Fibroblast of the conjunctiva (primary cell): ENCODE measurements around the gene CYP11A1.
"Not testable (repeated sequence)": the region's sequence is repeated elsewhere in the genome, so short reads cannot be mapped to it uniquely, and the experiment has no call there.

Experiments
- DNase-seq: peaks from one replicate; pipeline ENCODE4 v3.0.0-alpha.2; 2010; ENCODE audit warnings: low read depth

Gene CYP11A1

GRCh38 chr15:74400915-74401757, 33.7 kb upstream of the CYP11A1 start:
- no peak for DNase-seq

DNA sequence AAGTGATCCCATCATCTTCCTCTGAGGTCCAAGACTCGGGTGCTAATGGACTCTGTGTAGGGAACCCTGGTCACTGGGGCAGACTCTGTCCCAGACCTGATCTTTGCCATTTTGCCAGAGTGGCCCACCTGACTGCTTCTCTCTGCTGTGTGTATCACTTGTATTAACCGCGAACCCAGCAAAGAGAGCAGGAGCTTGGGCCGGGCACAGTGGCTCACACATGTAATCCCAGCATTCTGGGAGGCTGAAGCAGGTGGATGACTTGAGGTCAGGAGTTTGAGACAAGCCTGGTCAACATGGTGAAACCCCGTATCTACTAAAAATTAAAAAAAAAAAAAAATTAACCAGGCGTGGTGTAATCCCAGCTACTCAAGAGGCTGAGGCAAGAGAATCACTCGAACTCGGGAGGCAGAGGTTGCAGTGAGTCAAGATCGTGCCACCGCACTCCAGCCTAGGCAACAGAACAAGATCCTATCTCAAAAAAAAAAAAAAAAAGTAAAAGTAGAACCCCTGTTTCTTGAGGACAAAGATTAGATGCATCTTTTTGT, 32.9 kb upstream of the CYP11A1 start:
- DNase-seq, result no peak

- no peak for DNase-seq
Measured at GRCh38 chr15:74399511-74400312, 32.3 kb upstream of the CYP11A1 start.

- no peak for DNase-seq
Measured at GRCh38 chr15:74399100-74399499, 31.7 kb upstream of the CYP11A1 start.

GRCh38 chr15:74398183-74398582, 30.7 kb upstream of the CYP11A1 start:
- DNase-seq, result no peak

DNA sequence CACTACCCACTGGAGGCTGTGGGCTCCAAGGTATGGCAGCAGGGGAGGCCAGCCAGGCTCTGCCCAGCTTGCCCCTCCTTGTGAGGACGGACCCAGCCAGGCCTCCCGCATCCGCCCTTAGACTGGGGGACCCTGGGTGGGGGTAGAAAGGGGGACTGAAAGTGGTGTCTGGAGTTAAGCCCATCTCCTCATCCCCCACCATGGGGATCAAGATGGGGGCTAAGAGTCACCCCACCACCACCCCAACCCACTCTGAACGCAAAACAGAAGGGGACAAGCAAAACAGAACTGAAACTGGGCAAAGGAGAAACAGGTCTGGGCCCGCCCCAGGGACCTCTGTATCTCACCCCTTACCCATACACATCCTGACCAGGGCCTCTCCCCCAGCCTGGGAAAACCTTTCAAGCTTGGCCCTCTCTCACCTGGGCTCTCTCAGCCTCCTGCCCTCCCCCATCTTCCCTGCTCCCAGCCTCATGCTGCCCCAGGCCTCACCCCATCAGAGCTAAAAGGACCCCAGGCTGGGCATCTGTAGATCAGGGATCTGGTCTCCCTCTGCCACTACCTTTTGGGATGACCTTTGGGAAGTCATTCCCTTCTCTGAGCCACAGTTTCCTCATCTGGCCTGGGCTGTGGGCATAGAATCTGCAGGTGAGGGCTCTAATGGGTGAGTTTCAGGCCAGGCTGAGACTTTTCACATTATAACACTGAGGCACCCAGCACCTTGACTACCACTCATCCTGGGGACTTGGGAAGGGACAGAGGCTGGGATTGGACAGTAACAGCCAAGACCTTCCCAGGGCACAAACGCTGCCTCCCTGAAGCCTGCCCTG, 30.0 kb upstream of the CYP11A1 start:
- no peak for DNase-seq

DNA sequence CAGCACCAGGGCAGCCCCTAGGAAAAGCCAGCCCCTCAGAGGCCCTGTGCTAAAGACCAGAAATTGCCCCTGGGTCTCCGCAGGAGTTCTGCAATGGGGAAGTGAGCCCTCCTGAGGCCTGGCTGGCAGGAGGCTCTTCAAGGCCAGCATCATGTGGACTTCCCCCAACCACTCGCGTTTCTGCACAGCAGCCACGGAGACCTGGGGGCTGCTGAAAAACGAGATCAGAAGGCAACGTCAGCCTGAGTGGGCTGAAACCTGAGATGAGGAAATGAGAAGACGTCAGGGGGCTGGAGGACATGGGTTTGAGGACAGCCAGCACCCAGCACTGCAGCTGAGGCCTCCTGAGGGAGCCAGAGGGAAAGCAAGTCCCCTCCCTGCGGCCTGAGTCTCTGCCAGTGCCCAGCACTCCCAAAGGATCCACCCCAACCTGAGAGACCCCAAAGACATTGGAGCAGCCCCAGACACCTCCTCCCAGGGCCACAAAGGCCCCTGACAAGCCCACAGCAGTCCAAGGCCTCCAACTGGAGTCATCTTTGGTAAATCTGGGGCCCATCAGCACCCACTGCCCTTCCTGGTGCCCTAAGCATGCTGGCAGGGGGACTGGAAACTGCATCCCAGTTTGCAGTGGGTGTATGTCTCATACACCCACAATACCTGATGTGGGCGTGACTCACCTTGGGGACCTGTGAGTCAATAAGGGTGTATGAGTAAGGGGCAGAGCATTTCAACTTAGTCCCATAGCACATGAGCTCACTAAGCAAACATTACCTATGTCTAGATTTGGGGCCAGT, 29.2 kb upstream of the CYP11A1 start:
- no peak for DNase-seq

DNA sequence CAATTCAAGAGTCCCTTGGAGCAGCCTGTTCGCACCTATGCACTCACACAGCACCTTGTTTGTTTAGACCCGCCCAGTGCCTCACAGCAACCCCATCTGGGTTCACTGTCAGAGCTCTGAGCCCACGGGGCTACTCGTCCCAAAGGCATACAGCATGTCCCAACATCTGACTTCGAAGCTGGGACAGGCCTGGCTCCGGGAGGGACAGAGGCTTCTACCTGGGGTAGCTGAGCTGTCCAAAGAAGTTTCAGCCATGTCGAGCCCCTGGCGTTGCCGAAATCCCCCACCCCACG, 28.6 kb upstream of the CYP11A1 start:
- no peak for DNase-seq

DNA sequence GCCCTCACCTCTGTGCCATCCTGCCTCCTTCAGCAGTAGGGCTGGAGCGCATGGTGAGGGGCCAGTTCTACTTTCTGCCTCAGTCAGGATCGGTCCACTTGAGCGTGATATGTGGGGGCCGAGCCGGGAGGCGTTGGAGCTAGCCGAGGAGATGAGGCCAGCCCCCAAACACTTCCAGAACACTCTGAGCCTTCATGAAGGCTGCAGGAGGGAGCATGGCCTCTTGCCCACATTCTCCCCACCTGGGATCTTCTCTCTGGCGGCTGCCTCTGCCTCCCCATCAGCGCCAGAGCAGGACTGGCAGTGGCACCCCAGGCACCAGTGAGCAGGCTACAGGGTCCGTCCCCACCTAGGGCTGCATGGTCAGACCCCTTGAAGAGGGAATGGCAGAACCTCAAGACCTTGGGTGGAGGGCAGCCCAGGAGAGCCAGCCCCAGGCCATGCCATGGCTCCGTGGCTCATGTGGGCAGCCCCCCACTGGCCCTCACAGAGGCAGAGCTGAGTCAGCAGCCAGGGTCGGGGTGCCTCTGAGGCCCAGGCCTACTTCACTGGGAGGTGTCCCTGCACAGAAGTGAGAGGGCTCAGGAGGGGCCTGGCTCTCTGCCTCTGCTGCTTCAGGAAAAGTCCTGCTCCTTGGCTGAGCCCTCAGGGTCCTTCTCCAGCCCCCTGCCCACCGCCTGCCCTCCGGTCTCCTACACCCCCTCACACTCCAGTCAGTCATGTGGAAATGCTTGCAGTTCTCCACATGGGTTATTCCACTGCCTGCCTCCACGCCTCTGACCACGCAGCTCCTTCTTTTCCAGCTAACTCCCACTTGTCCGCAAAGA, 28.1 kb upstream of the CYP11A1 start:
- DNase-seq, result no peak

DNA sequence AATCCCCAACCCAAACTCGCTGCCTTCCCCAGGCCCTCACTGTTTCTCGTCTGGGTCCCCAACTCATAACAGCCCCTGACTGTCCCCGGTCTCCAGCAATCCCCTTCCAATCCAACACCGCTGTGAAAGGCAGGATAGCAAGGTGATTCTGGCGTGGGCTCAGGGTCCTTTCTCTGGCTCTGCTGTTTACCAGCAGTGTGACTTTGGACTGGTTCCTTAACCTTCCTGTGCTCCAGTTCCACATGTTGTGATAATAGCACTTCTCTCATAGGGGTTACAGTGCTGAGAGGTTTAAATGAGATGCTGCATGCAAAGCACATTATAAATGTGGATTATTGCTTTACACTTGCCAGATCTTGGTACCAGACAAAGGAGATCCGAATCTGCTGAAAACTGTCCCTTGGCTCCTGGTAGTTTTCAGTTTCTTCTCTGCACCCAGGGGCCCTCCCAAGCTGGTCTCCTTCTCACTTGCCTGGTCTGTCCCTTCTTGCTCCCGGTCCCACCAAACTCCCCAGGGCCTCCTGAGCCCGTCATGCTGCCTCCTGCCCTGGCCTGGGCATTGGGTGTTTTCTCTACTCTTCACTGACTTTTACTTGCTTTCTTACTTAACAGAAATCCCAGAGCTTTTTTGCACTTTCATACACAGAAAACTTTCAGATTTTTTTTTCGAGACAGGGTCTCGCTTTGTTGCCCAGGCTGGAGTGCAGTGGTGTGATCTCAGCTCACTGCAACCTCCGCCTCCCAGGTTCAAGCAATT, 26.8 kb upstream of the CYP11A1 start:
- DNase-seq, result no peak

DNA sequence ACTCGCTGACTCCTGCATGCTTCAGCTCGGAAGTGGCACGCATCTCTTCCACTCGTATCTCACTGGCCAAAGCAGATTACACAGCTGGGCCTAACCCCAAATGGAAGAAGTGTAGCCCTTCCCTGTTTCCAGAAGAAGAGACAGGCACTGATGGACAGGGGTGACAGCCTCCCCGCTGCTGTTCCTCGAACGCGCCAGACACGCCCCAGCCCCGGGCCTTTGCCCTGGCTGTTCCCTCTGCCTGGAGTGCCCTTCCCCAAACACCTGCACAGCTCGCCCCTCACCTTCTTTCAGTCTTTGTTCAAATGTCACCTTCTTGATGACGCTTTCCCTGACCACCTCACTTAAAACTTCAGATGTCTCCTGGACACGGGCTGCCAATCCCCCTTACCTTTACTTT, 26.0 kb upstream of the CYP11A1 start:
- DNase-seq, result no peak

DNA sequence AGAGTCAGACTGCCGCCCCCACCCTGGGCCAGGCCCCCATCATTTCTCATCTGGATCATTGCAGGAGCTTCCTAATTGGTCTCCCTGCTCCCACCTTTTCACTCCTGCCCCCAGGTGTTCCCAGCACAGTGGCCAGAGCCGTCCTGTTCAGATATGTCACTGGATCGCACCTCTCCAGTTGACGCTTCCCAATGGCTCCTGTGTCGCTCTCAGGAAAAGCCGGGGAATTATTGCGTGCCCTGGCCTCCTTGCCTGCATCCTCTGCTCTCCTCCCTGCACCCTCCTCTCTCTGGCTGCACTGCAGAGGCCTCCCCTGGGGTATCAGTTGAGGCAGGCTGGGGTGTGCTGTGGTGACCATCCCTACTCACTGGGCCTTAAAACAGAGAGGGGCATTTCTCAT, 25.5 kb upstream of the CYP11A1 start:
- no peak for DNase-seq

DNA sequence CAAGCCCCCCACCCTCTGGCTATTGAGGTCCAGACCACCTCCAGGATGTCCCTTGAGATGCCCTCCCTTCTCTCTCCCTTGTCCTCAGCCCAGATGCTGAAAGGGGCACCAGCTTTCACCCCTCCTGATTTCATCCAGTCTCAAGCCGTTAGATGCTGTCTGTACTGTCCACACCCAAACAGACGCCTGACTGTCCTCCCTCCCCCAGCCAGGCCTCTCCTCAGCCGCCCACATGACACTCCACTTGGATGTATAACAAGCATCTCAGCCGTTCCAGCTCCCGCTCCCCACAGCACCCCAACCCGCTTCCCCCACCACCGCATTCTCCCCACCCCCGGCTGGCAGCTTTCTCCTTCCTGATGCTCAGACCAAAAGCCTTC, 25.0 kb upstream of the CYP11A1 start:
- no peak for DNase-seq

DNA sequence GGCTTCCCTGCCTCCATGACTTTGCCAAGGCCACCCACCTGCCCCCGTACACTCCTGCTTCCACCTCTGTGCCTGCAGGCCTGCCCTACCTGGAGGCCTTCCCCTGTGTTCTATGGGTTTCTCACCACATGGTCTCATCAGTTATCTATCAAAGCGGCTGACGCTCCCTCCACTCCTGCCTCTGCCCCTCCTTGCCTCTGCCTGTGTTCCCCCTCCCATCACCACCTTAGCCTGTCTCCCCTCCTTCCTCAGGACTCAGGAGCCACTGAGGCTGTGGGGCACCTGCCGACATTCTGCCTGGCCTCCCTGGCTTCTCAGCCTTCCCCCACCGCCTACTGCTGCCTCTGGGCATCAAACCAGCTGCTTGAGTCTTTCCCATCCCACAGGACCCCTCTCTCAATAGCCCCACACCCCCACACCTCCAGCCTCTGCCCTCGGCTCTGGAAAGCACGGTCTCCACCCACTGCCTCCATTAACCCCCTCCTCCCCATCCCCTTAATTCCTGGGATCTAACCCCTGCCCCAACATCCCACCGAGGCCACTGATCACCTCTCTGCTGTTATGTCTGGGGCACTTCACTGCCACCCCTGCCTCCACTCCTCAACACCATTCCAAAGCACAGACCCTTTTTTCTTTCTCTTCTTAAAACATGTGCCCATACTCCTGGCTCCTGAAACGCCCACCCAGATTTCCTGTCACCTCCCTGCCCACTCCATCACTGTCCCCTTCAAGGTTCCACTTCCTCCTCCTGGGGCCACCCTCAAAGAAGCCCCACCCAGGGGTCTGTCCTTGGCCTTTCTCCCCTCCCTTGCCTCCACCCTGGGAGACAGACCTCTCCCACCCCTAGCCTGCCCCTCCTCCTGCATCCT, 24.4 kb upstream of the CYP11A1 start:
- DNase-seq, result no peak

DNA sequence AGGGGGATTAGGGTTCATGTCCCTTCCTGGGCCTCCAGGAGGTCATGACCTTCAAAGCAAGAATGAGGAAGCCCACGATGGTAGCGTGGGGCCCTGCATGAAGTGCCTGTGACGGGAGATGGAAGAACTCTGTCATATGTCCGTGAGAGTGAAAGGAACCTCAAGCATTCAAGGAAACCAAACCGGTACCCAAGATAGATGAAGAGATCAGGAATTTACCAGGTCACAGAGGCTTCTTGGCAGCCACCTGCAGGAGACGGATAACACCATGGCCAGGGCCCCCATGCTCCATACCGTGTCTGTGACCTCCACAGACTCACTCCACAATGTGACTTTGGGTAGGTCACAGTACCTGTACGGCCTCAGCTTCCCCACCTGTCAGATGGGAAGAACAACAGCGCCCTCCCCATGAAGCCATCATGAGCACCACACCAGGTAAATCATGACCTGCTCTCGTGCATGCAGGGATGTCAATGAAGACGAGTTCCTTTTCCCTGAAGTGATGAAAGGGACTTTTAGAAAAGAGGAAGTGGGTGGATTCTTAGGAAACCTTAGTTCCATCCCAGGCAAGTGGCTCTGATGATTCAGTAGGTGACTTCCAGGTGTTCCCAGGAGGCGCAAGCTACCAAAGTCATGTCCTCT, 23.3 kb upstream of the CYP11A1 start:
- no peak for DNase-seq

GRCh38 chr15:74390049-74390646, 22.7 kb upstream of the CYP11A1 start:
- not testable (repeated sequence) for DNase-seq

- no peak for DNase-seq
Measured at GRCh38 chr15:74389241-74390048, 22.0 kb upstream of the CYP11A1 start.
